ENCODE results near the gene LYPD6B. TPM values are rescaled to one million over a fixed set of nuclear protein-coding genes. Genes with fewer than 3 reads are reported as not detected.

Gene LYPD6B
- total RNA-seq, 4 donors from 2014 or later = 3.1 to 9.2 (median 7.6) TPM

GRCh38 chr2:149094217-149095015 lies 55.9 kb downstream of the LYPD6B start:
- no peak for TF ChIP-seq POLR2A (IDR thresholded peaks at IDR 0.05)
- TF ChIP-seq CTCF (IDR thresholded peaks at IDR 0.05) = no peak
- no peak for DNase-seq
- Histone ChIP-seq H3K4me1 (no peaks in the 10 kb centered on the region), H3K4me3 (no peak overlapping the region), H3K27ac (no peak overlapping the region), H3K27me3 (no peaks in the 10 kb centered on the region), H3K36me3 (no peaks in the 10 kb centered on the region), H3K9me3 (no peaks in the 10 kb centered on the region)
- intact Hi-C loops (cut with DNase I) = no loop called here
- 76 to 78% methylated on average over 5 of the region's 5 CpGs for WGBS, 2 donors

GRCh38 chr2:149098701-149099100 lies 60.2 kb downstream of the LYPD6B start:
- no peaks in the 10 kb centered on the region for H3K9me3 ChIP-seq
- H3K36me3 ChIP-seq = no peaks in the 10 kb centered on the region
- H3K4me3 ChIP-seq = no peak overlapping the region
- intact Hi-C loops (cut with DNase I) = no loop called here
- no peak for DNase-seq
- no peak for TF ChIP-seq POLR2A (IDR thresholded peaks at IDR 0.05)
- no peak for TF ChIP-seq CTCF (IDR thresholded peaks at IDR 0.05)
- H3K4me1 ChIP-seq = peaks cover 0 to 14% (median 0%) of the 10 kb centered on the region in 3 donors
- no peaks in the 10 kb centered on the region for H3K27me3 ChIP-seq
- no peak overlapping the region for H3K27ac ChIP-seq
- WGBS, 2 donors = 65 to 86% methylated on average over 2 of the region's 2 CpGs

- DNase-seq = no peak
- intact Hi-C loops (cut with DNase I) = no loop called here
- peaks cover 0 to 14% (median 0%) of the 10 kb centered on the region in 3 donors for H3K4me1 ChIP-seq
- no peaks in the 10 kb centered on the region for H3K36me3 ChIP-seq
- H3K27me3 ChIP-seq = no peaks in the 10 kb centered on the region
- TF ChIP-seq POLR2A (IDR thresholded peaks at IDR 0.05) (no peak), CTCF (IDR thresholded peaks at IDR 0.05) (no peak)
- no peak overlapping the region for H3K4me3 ChIP-seq
- 95 to 100% methylated on average over 1 to 2 of the region's 3 CpGs for WGBS, 2 donors
- no peaks in the 10 kb centered on the region for H3K9me3 ChIP-seq
- no peak overlapping the region for H3K27ac ChIP-seq
Measured at GRCh38 chr2:149099298-149099697, 60.8 kb downstream of the LYPD6B start.

- Histone ChIP-seq H3K9me3 (peaks cover 0 to 1% (median 0%) of the 10 kb centered on the region in 3 donors), H3K36me3 (no peaks in the 10 kb centered on the region), H3K4me1 (peaks cover 0 to 14% (median 0%) of the 10 kb centered on the region in 3 donors), H3K4me3 (no peak overlapping the region), H3K27me3 (no peaks in the 10 kb centered on the region), H3K27ac (no peak overlapping the region)
- WGBS, 2 donors = 43 to 45% methylated on average over 10 to 11 of the region's 12 CpGs
- no peak for TF ChIP-seq POLR2A (IDR thresholded peaks at IDR 0.05)
- DNase-seq = no peak
- intact Hi-C loops (cut with DNase I) = no loop called here
Measured at GRCh38 chr2:149100739-149101699, 62.5 kb downstream of the LYPD6B start.

- WGBS, 2 donors = 57 to 65% methylated on average over 2 of the region's 2 CpGs
Measured at GRCh38 chr2:149101818-149102217, 63.3 kb downstream of the LYPD6B start.

More at GRCh38 chr2:149101818-149102217, 63.3 kb downstream of the LYPD6B start:
- intact Hi-C loops (cut with DNase I) = no loop called here
- Histone ChIP-seq H3K9me3 (peaks cover 0 to 3% (median 0%) of the 10 kb centered on the region in 3 donors), H3K4me1 (peaks cover 0 to 14% (median 0%) of the 10 kb centered on the region in 3 donors), H3K27ac (no peak overlapping the region), H3K4me3 (no peak overlapping the region), H3K27me3 (no peaks in the 10 kb centered on the region), H3K36me3 (no peaks in the 10 kb centered on the region)
- TF ChIP-seq CTCF (IDR thresholded peaks at IDR 0.05) (no peak), POLR2A (IDR thresholded peaks at IDR 0.05) (no peak)
- DNase-seq = no peak
